Loucy (cell line): ENCODE data around the gene MAGIX.

Experiments
- EZH2phosphoT487 ChIP-seq: fragments of 200-600 bp; IDR thresholded peaks from 2 replicates; pipeline ENCODE4 v1.6.1; 2018; ENCODE audit warnings: antibody characterized with exemption, mild to moderate bottlenecking, moderate library complexity, borderline replicate concordance
- TF ChIP-seq, protein P1 (sequence below): fragments of 200-600 bp; sonication (generic); conservative IDR thresholded peaks from 2 replicates; pipeline ENCODE4 v1.5.1; 2014; ENCODE audit warnings: mild to moderate bottlenecking, antibody characterized with exemption, low read length

DNA sequence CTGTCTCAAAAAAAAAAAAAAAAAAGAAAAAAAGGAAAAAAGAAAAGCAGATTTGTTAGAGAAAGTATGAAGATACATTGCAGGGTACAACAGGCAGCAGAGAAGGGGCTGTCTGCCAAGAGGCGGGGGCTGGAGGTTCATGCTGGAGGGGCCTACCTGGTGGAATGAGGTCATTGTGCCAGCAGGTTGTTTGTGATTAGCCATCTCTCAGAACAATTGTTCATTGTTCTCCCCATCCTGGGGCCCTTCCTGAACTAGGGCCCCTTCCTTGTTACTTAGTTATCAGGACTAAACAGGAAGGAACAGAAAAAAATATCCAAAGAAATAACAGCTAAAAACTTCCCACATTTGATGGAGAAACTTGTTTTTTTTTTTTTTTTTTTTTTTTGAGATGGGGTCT, 25.1 kb upstream of the MAGIX start:
- TF ChIP-seq, protein P1, sequence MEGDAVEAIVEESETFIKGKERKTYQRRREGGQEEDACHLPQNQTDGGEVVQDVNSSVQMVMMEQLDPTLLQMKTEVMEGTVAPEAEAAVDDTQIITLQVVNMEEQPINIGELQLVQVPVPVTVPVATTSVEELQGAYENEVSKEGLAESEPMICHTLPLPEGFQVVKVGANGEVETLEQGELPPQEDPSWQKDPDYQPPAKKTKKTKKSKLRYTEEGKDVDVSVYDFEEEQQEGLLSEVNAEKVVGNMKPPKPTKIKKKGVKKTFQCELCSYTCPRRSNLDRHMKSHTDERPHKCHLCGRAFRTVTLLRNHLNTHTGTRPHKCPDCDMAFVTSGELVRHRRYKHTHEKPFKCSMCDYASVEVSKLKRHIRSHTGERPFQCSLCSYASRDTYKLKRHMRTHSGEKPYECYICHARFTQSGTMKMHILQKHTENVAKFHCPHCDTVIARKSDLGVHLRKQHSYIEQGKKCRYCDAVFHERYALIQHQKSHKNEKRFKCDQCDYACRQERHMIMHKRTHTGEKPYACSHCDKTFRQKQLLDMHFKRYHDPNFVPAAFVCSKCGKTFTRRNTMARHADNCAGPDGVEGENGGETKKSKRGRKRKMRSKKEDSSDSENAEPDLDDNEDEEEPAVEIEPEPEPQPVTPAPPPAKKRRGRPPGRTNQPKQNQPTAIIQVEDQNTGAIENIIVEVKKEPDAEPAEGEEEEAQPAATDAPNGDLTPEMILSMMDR = no peak
- TF ChIP-seq EZH2phosphoT487 = no peak
